H9 (cell line): Measurements from ENCODE around the gene SLC26A9. TPM values are rescaled to one million over a fixed set of nuclear protein-coding genes. Genes with fewer than 3 reads are reported as not detected.

ENCODE experiments used
- DNase-seq: peaks from one replicate; pipeline ENCODE4 v3.0.0-alpha.2; 2017
- H2AFZ ChIP-seq: one replicate; pipeline ENCODE4 v1.6.1; 2013; ENCODE audit warnings: mild to moderate bottlenecking, low read length, control low read depth, moderate library complexity
- H2AK5ac ChIP-seq: 2 replicates; pipeline ENCODE4 v1.6.1; 2013; ENCODE audit warnings: low read length, control low read depth, mixed read lengths; ENCODE audit not compliant: insufficient read length
- H2BK120ac ChIP-seq: one replicate; pipeline ENCODE4 v1.6.1; 2013; ENCODE audit warnings: low read depth, mild to moderate bottlenecking, low read length, control low read depth, inconsistent platforms; ENCODE audit not compliant: poor library complexity, severe bottlenecking
- H2BK12ac ChIP-seq: 2 replicates; pipeline ENCODE4 v1.6.1; 2013; ENCODE audit warnings: low read length, control low read depth, mixed read lengths, low read depth; ENCODE audit not compliant: insufficient read length
- H2BK15ac ChIP-seq: 2 replicates; pipeline ENCODE4 v1.6.1; 2013; ENCODE audit warnings: low read depth, low read length, control low read depth
- H2BK20ac ChIP-seq: one replicate; pipeline ENCODE4 v1.6.1; 2013; ENCODE audit warnings: low read depth, mild to moderate bottlenecking, low read length, control low read depth, inconsistent platforms; ENCODE audit not compliant: poor library complexity, severe bottlenecking
- H2BK5ac ChIP-seq: 2 replicates; pipeline ENCODE4 v1.6.1; 2013; ENCODE audit warnings: low read length, control low read depth, mixed read lengths; ENCODE audit not compliant: insufficient read length
- H3K14ac ChIP-seq: 2 replicates; pipeline ENCODE4 v1.6.1; 2013; ENCODE audit warnings: low read length, control low read depth; ENCODE audit not compliant: insufficient read depth
- H3K18ac ChIP-seq: 2 replicates; pipeline ENCODE4 v1.6.1; 2013; ENCODE audit warnings: low read depth, mild to moderate bottlenecking, mixed read lengths, low read length, control low read depth; ENCODE audit not compliant: insufficient read length
- H3K23ac ChIP-seq: 2 replicates; pipeline ENCODE4 v1.6.1; 2013; ENCODE audit warnings: low read length, control low read depth, mixed read lengths, low read depth; ENCODE audit not compliant: insufficient read length
- H3K23me2 ChIP-seq: 2 replicates; pipeline ENCODE4 v1.6.1; 2013; ENCODE audit warnings: low read depth, mild to moderate bottlenecking, mixed read lengths, low read length, control low read depth; ENCODE audit not compliant: insufficient read length, poor library complexity, severe bottlenecking
- H3K27ac ChIP-seq: 2 replicates; pipeline ENCODE4 v1.5.1; 2013; ENCODE audit warnings: low read length, control low read depth, mixed read lengths, low read depth; ENCODE audit not compliant: insufficient read length
- H3K27me3 ChIP-seq: 2 replicates; pipeline ENCODE4 v1.6.1; 2013; ENCODE audit warnings: low read length, control low read depth, inconsistent platforms; ENCODE audit not compliant: insufficient read depth
- H3K4ac ChIP-seq: 2 replicates; pipeline ENCODE4 v1.6.1; 2013; ENCODE audit warnings: low read depth, mild to moderate bottlenecking, control low read depth, inconsistent platforms, low read length, moderate library complexity
- H3K4me1 ChIP-seq: 2 replicates; pipeline ENCODE4 v1.6.1; 2013; ENCODE audit warnings: low read length, control low read depth, inconsistent platforms; ENCODE audit not compliant: insufficient read depth
- H3K4me2 ChIP-seq: 2 replicates; pipeline ENCODE4 v1.6.1; 2013; ENCODE audit warnings: low read length, control low read depth, mixed read lengths; ENCODE audit not compliant: insufficient read length, insufficient read depth
- H3K56ac ChIP-seq: 2 replicates; pipeline ENCODE4 v1.6.1; 2013; ENCODE audit warnings: low read depth, mild to moderate bottlenecking, mixed read lengths, low read length, control low read depth; ENCODE audit not compliant: insufficient read length
- H3K79me1 ChIP-seq: 2 replicates; pipeline ENCODE4 v1.6.1; 2013; ENCODE audit warnings: low read depth, mild to moderate bottlenecking, moderate library complexity, low read length, control low read depth, inconsistent platforms; ENCODE audit not compliant: insufficient read depth, poor library complexity, severe bottlenecking
- H3K79me2 ChIP-seq: 2 replicates; pipeline ENCODE4 v1.6.1; 2013; ENCODE audit warnings: low read length, control low read depth, inconsistent platforms; ENCODE audit not compliant: insufficient read depth
- H3K9ac ChIP-seq: 2 replicates; pipeline ENCODE4 v1.6.1; 2013; ENCODE audit warnings: low read length, control low read depth, mixed read lengths; ENCODE audit not compliant: insufficient read length; ENCODE audit errors: extremely low read depth
- H3K9me3 ChIP-seq: one replicate; pipeline ENCODE4 v1.6.1; 2013; ENCODE audit warnings: low read depth, low read length, inconsistent platforms; ENCODE audit not compliant: control insufficient read depth
- H3T11ph ChIP-seq: one replicate; pipeline ENCODE4 v1.6.1; 2013; ENCODE audit warnings: mild to moderate bottlenecking, low read length, control low read depth, inconsistent platforms
- H4K20me1 ChIP-seq: one replicate; pipeline ENCODE4 v1.6.1; 2013; ENCODE audit not compliant: control insufficient read depth, insufficient read length, insufficient read depth
- H4K5ac ChIP-seq: 2 replicates; pipeline ENCODE4 v1.6.1; 2013; ENCODE audit warnings: low read depth, mild to moderate bottlenecking, mixed read lengths, low read length, control low read depth; ENCODE audit not compliant: insufficient read length
- H4K8ac ChIP-seq: replicated peaks from 2 replicates; pipeline ENCODE4 v1.6.1; 2013; ENCODE audit warnings: low read length, control low read depth, mixed read lengths, low read depth; ENCODE audit not compliant: insufficient read length
- H4K91ac ChIP-seq: 2 replicates; pipeline ENCODE4 v1.6.1; 2013; ENCODE audit warnings: low read depth, mild to moderate bottlenecking, moderate library complexity, mixed read lengths, low read length, control low read depth; ENCODE audit not compliant: insufficient read length
- H3K27ac Mint-ChIP-seq, 3 experiments: 2 replicates in 2 of 3; 3 replicates in 1 of 3; pipeline ENCODE4 v1.8.0; 2020 to 2021; ENCODE audit warnings: mixed read lengths in 3 of 3, mild to moderate bottlenecking in 1 of 3, moderate library complexity in 1 of 3
- H3K27me3 Mint-ChIP-seq: 2 replicates; pipeline ENCODE4 v1.8.0; 2021; ENCODE audit warnings: low read depth, mild to moderate bottlenecking, moderate library complexity, mixed read lengths
- H3K36me3 Mint-ChIP-seq, 3 experiments: 2 replicates in 2 of 3; 3 replicates in 1 of 3; pipeline ENCODE4 v1.8.0; 2020 to 2021; ENCODE audit warnings: low read depth in 3 of 3, mixed read lengths in 3 of 3; ENCODE audit not compliant: insufficient read depth in 1 of 3
- H3K4me1 Mint-ChIP-seq, 2 experiments: 2 replicates each; pipeline ENCODE4 v1.8.0; 2020; ENCODE audit warnings: mixed read lengths in 2 of 2
- H3K4me3 Mint-ChIP-seq, 2 experiments: 2 replicates in 1 of 2; 3 replicates in 1 of 2; pipeline ENCODE4 v1.8.0; 2020 to 2021; ENCODE audit warnings: mild to moderate bottlenecking in 2 of 2, mixed read lengths in 2 of 2, moderate library complexity in 1 of 2
- H3K9me3 Mint-ChIP-seq, 2 experiments: 2 replicates in 1 of 2; 3 replicates in 1 of 2; pipeline ENCODE4 v1.8.0; 2020; ENCODE audit warnings: mild to moderate bottlenecking in 2 of 2, mixed read lengths in 2 of 2, moderate library complexity in 1 of 2
- CTCF ChIP-seq: fragments of 200-600 bp; sonication (generic); conservative IDR thresholded peaks from 3 replicates; pipeline ENCODE4 v1.8.0; 2021; ENCODE audit warnings: antibody characterized with exemption, mild to moderate bottlenecking
- WGBS: extraction: QIAGEN DNeasy Blood & Tissue Kit; methylation state at CpG from one replicate; pipeline ENCODE4 v1.1.7; 2013; ENCODE audit warnings: missing lambda C conversion rate, low lambda C conversion rate, mixed read lengths; ENCODE audit not compliant: insufficient read length; ENCODE audit errors: extremely low coverage; 5-methylcytosine and 5-hydroxymethylcytosine counted together
- total RNA-seq: library from RNA; stranded (reverse); gene quantifications from 2 replicates; pipeline ENCODE4 v1.2.1, GENCODE V29; 2021

SLC26A9 gene
- total RNA-seq, 1 experiment from 2014 or later = not detected

GRCh38 chr1:205879974-205880373 is 63.3 kb downstream of the SLC26A9 start:
- no peaks in the 10 kb centered on the region for H3K9me3 ChIP-seq
- H3K4me1 ChIP-seq = no peaks in the 10 kb centered on the region
- H3K9me3 Mint-ChIP-seq = peaks cover 0 to 5% of the 10 kb centered on the region in 2 experiments; a peak in 3 of 5 replicates
- no peak overlapping the region for H2BK20ac ChIP-seq
- H3K23me2 ChIP-seq = no peaks in the 10 kb centered on the region
- H4K20me1 ChIP-seq = no peaks in the 10 kb centered on the region
- no peak overlapping the region for H3K27ac ChIP-seq
- no peak overlapping the region for H2BK120ac ChIP-seq
- TF ChIP-seq CTCF = no peak
- H2BK12ac ChIP-seq = no peak overlapping the region
- H2BK15ac ChIP-seq = no peak overlapping the region
- peaks cover 4% of the 10 kb centered on the region in 2 experiments for H3K4me1 Mint-ChIP-seq
- no peak overlapping the region for H3K18ac ChIP-seq
- no peaks in the 10 kb centered on the region for H3K79me1 ChIP-seq
- no peak overlapping the region for H3K4ac ChIP-seq
- no peak overlapping the region for H3K27ac Mint-ChIP-seq
- no peak overlapping the region for H3K56ac ChIP-seq
- no peaks in the 10 kb centered on the region for H3K27me3 ChIP-seq
- 0 out of 7 replicates have a peak, but pooled peaks cover 0 to 3% (median 2%) of the 10 kb centered on the region in 3 experiments for H3K36me3 Mint-ChIP-seq
- H3K23ac ChIP-seq = no peak overlapping the region
- no peak overlapping the region for H4K5ac ChIP-seq
- DNase-seq = no peak
- H3K4me2 ChIP-seq = no peak overlapping the region
- no peak overlapping the region for H3K14ac ChIP-seq
- H3T11ph ChIP-seq = no peak overlapping the region
- H4K8ac ChIP-seq = no peak overlapping the region
- WGBS = no CpG with 5 or more reads among the region's 1 CpG
- H4K91ac ChIP-seq = no peak overlapping the region
- no peaks in the 10 kb centered on the region for H3K27me3 Mint-ChIP-seq
- no peaks in the 10 kb centered on the region for H3K79me2 ChIP-seq
- H3K9ac ChIP-seq = no peak overlapping the region
- H2AK5ac ChIP-seq = no peak overlapping the region
- no peak overlapping the region for H2BK5ac ChIP-seq
- no peak overlapping the region; a peak in 1 of 5 replicates for H3K4me3 Mint-ChIP-seq
- H2AFZ ChIP-seq = no peak overlapping the region
